GM18867 (cell line): Measurements from ENCODE around the gene ANKRD23.
A peak's percentile ranks its signal among the peaks of the same experiment; 100 is the strongest.

Source experiments
- ATAC-seq: cut with Tn5 transposase; IDR thresholded peaks from one replicate; pipeline ENCODE4 v1.9.1; 2021; ENCODE audit warnings: mild to moderate bottlenecking, moderate library complexity; ENCODE audit not compliant: unreplicated experiment

ANKRD23 gene

GRCh38 chr2:96877631-96878092, 33.8 kb upstream of the ANKRD23 start:
- ATAC-seq: no peak

GRCh38 chr2:96877042-96877451, 33.2 kb upstream of the ANKRD23 start:
- ATAC-seq: no peak

GRCh38 chr2:96876269-96877041, 32.6 kb upstream of the ANKRD23 start:
- no peak for ATAC-seq

GRCh38 chr2:96875498-96876268, 31.9 kb upstream of the ANKRD23 start:
- ATAC-seq: no peak

- peak; percentile 44 for ATAC-seq
Observed at GRCh38 chr2:96874198-96874831, 30.5 kb upstream of the ANKRD23 start.

GRCh38 chr2:96873651-96874096, 29.9 kb upstream of the ANKRD23 start:
- no peak for ATAC-seq

GRCh38 chr2:96872591-96873349, 28.9 kb upstream of the ANKRD23 start:
- ATAC-seq: no peak

- ATAC-seq: no peak
Observed at GRCh38 chr2:96870626-96871255, 26.9 kb upstream of the ANKRD23 start.

GRCh38 chr2:96869822-96870625, 26.2 kb upstream of the ANKRD23 start, which contains the start of gene SEMA4C:
TSS of gene SEMA4C (minus strand) at chr2:96870080. CDS start at chr2:96867886, 2,194 bp downstream.
- ATAC-seq: no peak

- ATAC-seq: no peak
Observed at GRCh38 chr2:96869281-96869821, 25.5 kb upstream of the ANKRD23 start.

- peak; percentile 44 for ATAC-seq
Observed at GRCh38 chr2:96868555-96869280, 24.9 kb upstream of the ANKRD23 start.

GRCh38 chr2:96867756-96868554, 24.1 kb upstream of the ANKRD23 start:
- no peak for ATAC-seq

- no peak for ATAC-seq
Observed at GRCh38 chr2:96866986-96867755, 23.4 kb upstream of the ANKRD23 start.

GRCh38 chr2:96866586-96866985, 22.8 kb upstream of the ANKRD23 start:
- no peak for ATAC-seq

- ATAC-seq: no peak
Observed at GRCh38 chr2:96866149-96866548, 22.3 kb upstream of the ANKRD23 start.

- no peak for ATAC-seq
Observed at GRCh38 chr2:96865654-96866053, 21.8 kb upstream of the ANKRD23 start.
